NCI-H345 treated with DMSO at 0.1 percent for 48 hours (cell line): ENCODE measurements around the gene CLDN15.
A peak's percentile ranks its signal among the peaks of the same experiment; 100 is the strongest.
"Not testable (repeated sequence)": the region's sequence is repeated elsewhere in the genome, so short reads cannot be mapped to it uniquely, and the experiment has no call there.

Source experiments
- DNase-seq: peaks from one replicate; lab custom pipeline; 2025; ENCODE audit not compliant: unreplicated experiment; lab: John Stamatoyannopoulos, UW

The CLDN15 gene

GRCh38 chr7:101222275-101222830, 15.2 kb downstream of the CLDN15 start:
- no peak for DNase-seq

- DNase-seq: no peak
Observed at GRCh38 chr7:101220295-101220694, 17.3 kb downstream of the CLDN15 start.

- no peak for DNase-seq
Observed at GRCh38 chr7:101218236-101219125, 19.1 kb downstream of the CLDN15 start.

- peak; percentile 98 for DNase-seq
Observed at GRCh38 chr7:101217388-101218235, 20.0 kb downstream of the CLDN15 start, which contains the start of the genes PLOD3 and ZNHIT1. Gene PLOD3 (minus strand): TSS chr7:101217581. CDS start chr7:101217274, 307 bp downstream. Gene ZNHIT1 (plus strand): TSS chr7:101218165. CDS start chr7:101218196, 31 bp downstream.

GRCh38 chr7:101216860-101217387, 20.7 kb downstream of the CLDN15 start:
- DNase-seq: no peak

GRCh38 chr7:101216001-101216859, 21.4 kb downstream of the CLDN15 start:
- no peak for DNase-seq

GRCh38 chr7:101212014-101212413, 25.6 kb downstream of the CLDN15 start:
- no peak for DNase-seq

- no peak for DNase-seq
Observed at GRCh38 chr7:101211501-101211900, 26.1 kb downstream of the CLDN15 start.

- no peak for DNase-seq
Observed at GRCh38 chr7:101210143-101210542, 27.5 kb downstream of the CLDN15 start.

GRCh38 chr7:101208794-101209193, 28.8 kb downstream of the CLDN15 start:
- no peak for DNase-seq

- DNase-seq: no peak
Observed at GRCh38 chr7:101207459-101207858, 30.1 kb downstream of the CLDN15 start.

- DNase-seq: no peak
Observed at GRCh38 chr7:101206665-101207042, 30.9 kb downstream of the CLDN15 start.

- no peak for DNase-seq
Observed at GRCh38 chr7:101205901-101206664, 31.5 kb downstream of the CLDN15 start.

- not testable (repeated sequence) for DNase-seq
Observed at GRCh38 chr7:101203740-101204738, 33.6 kb downstream of the CLDN15 start.

- no peak for DNase-seq
Observed at GRCh38 chr7:101202603-101202918, 35.0 kb downstream of the CLDN15 start.

GRCh38 chr7:101201695-101202602, 35.7 kb downstream of the CLDN15 start:
- no peak for DNase-seq

- no peak for DNase-seq
Observed at GRCh38 chr7:101200862-101201599, 36.6 kb downstream of the CLDN15 start, which contains the start of gene MOGAT3. Gene MOGAT3 (minus strand): TSS chr7:101201036. CDS start chr7:101200854, 182 bp downstream.
